NCI-H748 (cell line): ENCODE results near the gene WTAP.
"Not testable (repeated sequence)": the region's sequence is repeated elsewhere in the genome, so short reads cannot be mapped to it uniquely, and the experiment has no call there.

Source experiments
- DNase-seq: peaks from one replicate; lab custom pipeline; 2025; ENCODE audit not compliant: unreplicated experiment; lab: John Stamatoyannopoulos, UW

The WTAP gene

GRCh38 chr6:159726918-159727716, at the start of gene WTAP:
Gene WTAP, plus strand, starts transcription at chr6:159727506. Its CDS starts 8,760 bp downstream, at chr6:159736266.
- DNase-seq: peak; percentile 98

- DNase-seq: no peak
These were observed 49.7 kb upstream of the WTAP start for GRCh38 chr6:159677506-159678165.

GRCh38 chr6:159678574-159678973, 48.7 kb upstream of the WTAP start:
- no peak for DNase-seq

- DNase-seq: no peak
These were observed 47.9 kb upstream of the WTAP start for GRCh38 chr6:159679091-159680077.

- no peak for DNase-seq
These were observed 47.2 kb upstream of the WTAP start for GRCh38 chr6:159680104-159680503.

- no peak for DNase-seq
These were observed 46.0 kb upstream of the WTAP start for GRCh38 chr6:159681191-159681880.

GRCh38 chr6:159682295-159682694, 45.0 kb upstream of the WTAP start:
- DNase-seq: no peak

- DNase-seq: no peak
These were observed 44.5 kb upstream of the WTAP start for GRCh38 chr6:159682810-159683209.

- no peak for DNase-seq
These were observed 43.3 kb upstream of the WTAP start for GRCh38 chr6:159684013-159684304.

GRCh38 chr6:159686040-159686439, 41.3 kb upstream of the WTAP start:
- no peak for DNase-seq

GRCh38 chr6:159686703-159687102, 40.6 kb upstream of the WTAP start:
- DNase-seq: no peak

GRCh38 chr6:159687341-159687740, 40.0 kb upstream of the WTAP start:
- DNase-seq: no peak

GRCh38 chr6:159688266-159688905, 38.9 kb upstream of the WTAP start:
- DNase-seq: no peak

- no peak for DNase-seq
These were observed 38.3 kb upstream of the WTAP start for GRCh38 chr6:159689001-159689400.

- DNase-seq: not testable (repeated sequence)
These were observed 37.2 kb upstream of the WTAP start for GRCh38 chr6:159690135-159690534.

- peak; percentile 21 for DNase-seq
These were observed 36.0 kb upstream of the WTAP start for GRCh38 chr6:159691133-159691962.

- DNase-seq: peak; percentile 26
These were observed 35.4 kb upstream of the WTAP start for GRCh38 chr6:159691963-159692287.

- peak; percentile 65 for DNase-seq
These were observed 34.8 kb upstream of the WTAP start for GRCh38 chr6:159692303-159693127.
